ENCODE data around the gene TAMM41.
A peak's percentile ranks its signal among the peaks of the same experiment; 100 is the strongest.
"Not testable (repeated sequence)": the region's sequence is repeated elsewhere in the genome, so short reads cannot be mapped to it uniquely, and the experiment has no call there.

Gene TAMM41, protein sequence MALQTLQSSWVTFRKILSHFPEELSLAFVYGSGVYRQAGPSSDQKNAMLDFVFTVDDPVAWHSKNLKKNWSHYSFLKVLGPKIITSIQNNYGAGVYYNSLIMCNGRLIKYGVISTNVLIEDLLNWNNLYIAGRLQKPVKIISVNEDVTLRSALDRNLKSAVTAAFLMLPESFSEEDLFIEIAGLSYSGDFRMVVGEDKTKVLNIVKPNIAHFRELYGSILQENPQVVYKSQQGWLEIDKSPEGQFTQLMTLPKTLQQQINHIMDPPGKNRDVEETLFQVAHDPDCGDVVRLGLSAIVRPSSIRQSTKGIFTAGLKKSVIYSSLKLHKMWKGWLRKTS

DNA sequence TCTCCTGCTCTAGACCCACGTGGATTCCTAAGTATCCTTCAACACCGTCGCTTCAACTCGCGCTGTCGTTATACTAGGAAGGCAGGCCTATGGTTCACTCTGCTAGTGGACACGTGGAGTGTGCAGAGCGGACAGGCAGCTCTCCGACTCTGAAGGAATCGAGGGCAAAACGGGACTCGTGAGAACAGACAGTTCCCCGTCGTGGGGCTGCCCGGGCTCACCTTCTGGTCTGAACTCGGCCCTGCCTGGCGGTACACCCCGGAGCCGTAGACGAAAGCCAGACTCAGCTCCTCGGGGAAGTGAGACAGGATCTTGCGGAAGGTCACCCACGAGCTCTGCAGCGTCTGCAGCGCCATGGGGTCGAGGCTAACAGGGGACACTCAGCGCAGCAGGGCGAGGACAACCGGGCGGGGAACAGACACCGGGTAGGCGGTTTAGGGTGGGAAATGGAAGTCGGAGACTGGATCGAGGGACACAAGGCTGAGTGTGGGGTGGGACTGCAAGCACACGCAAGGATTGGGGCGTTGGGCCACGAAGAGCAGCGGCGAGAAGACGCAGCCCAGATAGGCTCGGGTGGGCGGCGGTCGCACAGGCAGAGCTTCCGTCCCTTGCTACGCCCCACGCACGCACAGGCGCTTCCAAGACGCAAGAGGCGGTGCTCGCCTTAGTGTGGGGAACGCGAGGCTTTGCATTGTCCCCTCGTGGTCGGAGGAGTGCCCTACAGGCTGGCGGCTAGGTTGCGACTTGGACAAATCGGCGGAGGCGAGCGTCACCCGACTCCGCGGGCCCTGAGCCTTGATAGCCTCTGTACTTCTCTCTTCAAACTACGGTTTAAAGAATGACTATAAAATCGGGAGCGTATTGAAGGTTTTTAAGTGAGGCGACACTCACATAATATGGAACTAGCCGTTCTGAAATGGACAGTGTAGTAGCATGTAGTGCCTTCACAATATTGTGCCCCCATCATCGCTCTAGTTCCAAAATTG is at the start of gene TAMM41:
TSS of gene TAMM41 (minus strand) at position 605 of the 986 bp plus-strand sequence. CDS start at position 356, 249 bp downstream.
- DNase-seq = peak; percentile 9

DNA sequence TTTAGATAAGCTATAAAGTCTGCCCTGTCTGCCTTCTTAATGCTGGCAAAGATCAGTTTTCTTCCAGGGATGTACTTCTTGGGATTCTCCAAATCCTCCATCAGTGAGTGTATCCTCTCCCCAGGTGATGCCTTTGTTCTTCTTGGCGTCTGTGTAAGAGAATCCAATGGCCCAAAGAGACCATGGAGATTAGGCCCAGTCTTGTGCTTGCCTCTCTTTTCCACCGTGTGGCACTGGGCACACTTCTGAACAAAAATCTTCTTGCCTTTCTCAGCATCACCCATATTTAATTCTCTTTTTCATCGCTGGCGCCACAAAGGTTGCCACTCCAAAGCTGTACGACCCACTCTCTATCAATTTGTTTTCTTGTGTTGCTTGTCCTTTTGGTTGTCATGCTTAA is 32.2 kb upstream of the TAMM41 start:
- no peak for DNase-seq

DNA sequence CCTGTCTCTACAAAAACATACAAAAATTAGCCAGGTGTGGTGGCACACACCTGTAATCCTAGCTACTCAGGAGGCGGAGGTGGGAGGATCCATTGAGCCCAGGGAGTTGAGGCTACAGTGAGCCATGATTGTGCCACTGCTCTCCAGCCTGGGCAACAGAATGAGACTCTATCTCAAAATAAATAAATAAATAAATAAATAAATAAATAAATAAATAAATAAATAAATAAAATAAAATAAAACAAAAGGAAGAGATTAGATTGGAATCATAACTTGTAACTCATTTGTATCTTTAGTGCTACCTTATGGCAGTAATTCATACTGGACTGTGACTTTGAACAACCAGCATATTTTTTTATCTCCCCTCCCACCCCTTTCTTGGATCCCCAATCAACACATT is 28.0 kb upstream of the TAMM41 start:
- not testable (repeated sequence) for DNase-seq

DNA sequence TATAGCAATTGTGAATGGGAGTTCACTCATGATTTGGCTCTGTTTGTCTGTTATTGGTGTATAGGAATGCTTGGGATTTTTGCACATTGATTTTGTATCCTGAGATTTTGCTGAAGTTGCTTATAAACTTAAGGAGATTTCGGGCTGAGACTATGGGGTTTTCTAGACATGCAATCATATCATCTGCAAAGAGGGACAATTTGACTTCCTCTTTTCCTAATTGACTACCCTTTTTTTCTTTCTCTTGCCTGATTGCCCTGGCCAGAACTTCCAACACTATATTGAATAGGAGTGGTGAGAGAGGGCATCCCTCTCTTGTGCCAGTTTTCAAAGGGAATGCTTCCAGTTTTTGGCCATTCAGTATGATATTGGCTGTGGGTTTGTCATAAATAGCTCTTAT is 17.1 kb upstream of the TAMM41 start:
- DNase-seq = not testable (repeated sequence)

DNA sequence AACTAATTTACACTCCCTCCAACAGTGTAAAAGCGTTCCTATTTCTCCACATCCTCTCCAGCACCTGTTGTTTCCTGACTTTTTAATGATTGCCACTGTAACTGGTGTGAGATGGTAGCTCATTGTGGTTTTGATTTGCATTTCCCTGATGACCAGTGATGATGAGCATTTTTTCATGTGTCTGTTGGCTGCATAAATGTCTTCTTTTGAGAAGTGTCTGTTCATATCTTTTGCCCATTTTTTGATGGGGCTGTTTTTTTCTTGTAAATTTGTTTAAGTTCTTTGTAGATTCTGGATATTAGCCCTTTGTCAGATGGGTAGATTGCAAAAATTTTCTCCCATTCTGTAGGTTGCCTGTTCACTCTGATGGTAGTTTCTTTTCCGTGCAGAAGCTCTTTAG is 15.9 kb upstream of the TAMM41 start:
- DNase-seq = not testable (repeated sequence)

DNA sequence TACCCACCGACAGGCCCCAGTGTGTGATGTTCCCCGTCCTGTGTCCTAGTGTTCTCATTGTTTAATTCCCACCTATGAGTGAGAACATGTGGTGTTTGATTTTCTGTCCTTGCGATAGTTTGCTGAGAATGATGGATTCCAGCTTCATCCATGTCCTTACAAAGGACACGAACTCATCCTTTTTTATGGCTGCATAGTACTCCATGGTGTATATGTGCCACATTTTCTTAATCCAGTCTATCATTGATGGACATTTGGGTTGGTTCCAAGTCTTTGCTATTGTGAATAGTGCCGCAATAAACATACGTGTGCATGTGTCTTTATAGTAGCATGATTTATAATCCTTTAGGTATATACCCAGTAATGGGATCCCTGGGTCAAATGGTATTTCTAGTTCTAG is 15.5 kb upstream of the TAMM41 start:
- DNase-seq = not testable (repeated sequence)

DNA sequence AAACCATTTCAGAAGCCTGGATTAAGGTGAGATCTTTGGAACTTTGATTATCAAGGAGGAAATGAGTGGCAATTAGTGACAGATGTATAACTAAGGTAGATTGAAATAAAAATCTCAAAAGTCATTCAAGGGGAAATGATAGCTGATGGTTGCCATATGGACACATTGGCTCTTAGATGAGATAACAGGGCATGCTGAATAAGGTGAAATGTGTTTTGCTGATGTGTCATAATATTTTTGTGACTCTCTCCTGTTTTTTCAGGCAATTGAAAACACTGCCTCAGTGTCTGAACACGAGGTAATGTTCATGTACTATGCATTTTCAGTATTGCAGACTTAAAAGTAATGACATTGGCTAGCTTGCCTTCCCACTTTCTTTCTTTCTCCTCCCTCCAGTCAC is 13.5 kb upstream of the TAMM41 start:
- DNase-seq = not testable (repeated sequence)

DNA sequence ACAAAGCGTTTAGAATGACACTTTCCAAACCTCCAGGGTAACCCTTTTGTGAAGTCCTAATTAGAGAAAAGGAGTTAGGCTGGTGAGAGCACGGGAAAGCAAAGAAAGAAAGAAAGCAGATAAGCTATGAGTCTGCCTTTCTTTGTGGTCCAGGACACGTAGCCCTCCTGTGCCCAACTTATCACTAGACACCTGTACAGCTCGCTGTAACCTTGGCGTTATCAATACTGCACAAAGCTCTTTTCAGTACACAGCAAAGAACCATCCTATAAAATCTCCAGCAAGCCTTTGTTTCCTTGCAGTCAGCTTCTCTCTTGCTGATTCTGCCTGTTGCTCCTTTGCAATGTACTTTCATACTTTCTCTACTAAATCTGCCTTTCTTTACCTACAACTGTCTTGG is 6.8 kb upstream of the TAMM41 start:
- DNase-seq = no peak

DNA sequence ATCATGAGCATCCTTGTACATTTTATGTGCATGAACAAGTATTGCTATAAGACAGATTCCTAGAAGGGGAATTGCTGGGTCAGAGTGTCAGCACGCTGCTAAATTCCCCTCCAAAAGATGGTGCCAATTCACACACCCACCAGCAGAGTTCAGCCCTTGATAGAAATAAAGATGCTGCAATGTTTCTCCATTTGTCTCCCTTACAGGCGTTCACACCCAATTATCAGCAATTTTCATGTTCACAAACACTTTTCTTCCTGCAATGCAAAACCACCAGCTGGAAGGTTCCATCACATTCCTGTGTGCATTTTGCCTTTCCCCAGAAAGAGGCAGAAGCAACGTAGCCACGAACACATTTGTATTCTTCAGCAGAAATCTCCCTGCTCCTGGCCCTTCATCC is 3.3 kb upstream of the TAMM41 start:
- DNase-seq = no peak

DNA sequence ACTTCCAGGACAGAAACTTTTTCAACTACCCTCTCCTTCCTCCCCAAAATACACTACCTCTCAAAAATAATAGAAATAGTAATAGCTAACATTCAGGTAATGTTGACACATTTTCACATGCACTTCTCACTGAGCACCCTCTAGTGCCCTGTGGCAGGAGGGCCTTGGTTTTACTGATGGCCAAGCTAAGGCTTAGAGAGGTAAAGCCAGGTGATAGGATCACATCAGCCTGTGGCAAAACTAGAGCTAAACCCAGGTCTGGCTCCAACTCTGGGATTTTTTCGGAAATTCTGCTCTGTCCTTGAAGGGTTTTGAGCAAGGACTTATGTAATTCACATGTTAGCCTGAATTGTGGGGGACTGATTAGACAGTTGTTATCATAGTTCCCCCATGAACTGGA is 922 bp upstream of the TAMM41 start:
- DNase-seq = no peak

DNA sequence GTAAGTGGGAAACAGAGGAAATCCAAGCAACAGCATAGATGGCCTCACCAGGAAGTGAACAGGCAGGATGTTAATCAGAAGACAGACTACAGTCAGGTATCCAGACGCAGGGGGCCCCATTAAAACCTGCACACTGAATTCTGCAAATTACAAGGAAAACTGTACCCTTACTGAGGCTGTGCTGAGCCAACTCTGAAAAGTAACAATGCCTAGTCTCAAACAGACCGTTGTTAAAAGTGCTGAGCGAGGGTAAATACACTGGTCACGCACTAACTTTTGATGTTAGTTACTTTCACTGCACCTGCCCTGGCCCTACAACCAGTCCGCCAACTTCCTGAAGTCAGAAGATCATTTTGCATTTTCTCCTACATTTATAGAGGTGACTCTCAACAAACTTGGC is 1.0 kb downstream of the TAMM41 start:
- DNase-seq = no peak

DNA sequence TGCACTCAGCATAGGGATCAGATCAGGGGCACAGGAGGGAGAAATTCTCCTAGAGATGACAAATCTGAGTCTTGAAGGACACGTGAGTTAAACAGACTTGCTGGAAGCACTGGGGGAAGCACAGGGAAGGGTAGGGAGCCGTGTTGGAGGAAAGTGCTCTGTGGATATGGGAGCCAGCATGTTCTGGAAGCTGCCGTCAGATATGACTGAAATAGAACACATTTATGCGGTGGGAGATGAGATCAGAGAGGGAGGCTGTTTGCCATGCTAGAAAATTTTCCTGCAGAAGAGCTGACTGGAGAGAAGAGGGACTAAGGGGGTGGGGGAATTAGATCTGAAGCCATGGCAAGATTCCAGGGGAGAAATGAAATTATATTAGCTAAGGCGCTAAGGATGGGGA is 1.8 kb downstream of the TAMM41 start:
- DNase-seq = no peak

DNA sequence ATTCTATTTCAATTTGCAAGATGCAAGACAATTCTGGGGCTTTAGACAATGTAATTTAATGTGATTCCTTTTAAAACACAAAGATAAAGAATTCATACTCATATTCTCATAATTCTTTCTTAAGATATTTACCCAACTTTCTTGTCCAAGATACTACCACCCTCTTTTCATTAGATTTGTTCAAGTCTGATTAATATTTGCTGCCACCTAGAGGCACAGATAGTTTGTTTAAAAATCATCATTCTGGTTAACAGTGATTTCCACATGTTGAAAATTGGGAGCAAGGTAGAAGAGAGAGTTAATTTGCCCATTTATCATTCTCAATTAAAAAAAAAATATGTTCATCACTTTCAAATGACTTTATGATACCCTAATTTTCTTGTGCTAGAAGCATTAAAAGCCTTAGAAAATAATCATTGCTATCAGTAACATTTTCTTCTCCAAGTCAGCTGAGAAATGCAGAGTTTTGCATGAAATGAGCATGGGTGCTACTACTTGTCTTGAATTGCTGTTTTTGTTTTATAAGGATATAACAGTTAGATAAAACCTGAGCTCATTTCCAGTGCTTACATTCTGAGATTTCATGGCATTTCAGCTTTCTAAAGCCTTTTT is 11.6 kb downstream of the TAMM41 start:
- no peak for DNase-seq

DNA sequence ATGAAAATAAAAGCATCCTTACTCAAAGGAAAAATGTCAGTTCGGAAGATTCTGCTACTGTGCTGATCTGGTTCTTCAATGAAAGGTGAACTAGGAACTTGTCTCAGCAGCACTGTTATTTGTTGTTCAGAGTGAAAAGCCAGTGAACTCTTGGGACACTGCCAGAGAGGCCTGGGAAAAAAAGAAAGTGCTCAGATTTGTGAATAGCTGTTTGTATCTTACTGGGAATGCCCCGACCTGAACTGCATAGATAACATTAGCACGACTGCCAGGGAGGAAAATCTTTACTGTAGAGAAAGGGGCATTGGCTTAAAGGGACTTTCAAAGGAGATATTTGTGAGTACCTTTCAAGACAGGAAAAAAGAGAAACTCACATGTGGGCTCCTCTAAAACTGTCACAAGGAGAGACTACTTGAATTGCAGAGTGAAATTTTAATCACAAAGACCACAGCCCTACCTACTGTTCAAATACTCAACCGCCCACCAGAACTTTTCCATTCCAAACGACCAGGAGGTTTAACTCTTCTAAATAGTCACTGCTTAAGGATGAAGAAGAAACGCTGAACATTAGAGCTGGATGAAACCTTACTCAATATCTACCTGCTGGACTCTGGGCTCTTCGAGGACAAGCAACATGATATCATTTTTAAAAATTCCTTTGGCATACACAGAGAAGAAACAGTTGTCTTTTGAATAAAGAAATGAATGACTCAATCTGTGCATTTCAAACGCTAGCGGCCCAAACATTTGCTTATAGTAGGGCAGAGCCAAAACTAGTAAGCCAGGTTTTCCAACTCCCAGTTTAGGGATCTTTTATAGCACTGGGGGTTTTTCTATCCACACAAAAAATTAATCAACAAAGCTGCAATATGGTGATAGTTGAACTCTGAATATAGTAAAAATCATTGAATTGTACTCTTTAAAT is 13.4 kb downstream of the TAMM41 start:
- DNase-seq = no peak

DNA sequence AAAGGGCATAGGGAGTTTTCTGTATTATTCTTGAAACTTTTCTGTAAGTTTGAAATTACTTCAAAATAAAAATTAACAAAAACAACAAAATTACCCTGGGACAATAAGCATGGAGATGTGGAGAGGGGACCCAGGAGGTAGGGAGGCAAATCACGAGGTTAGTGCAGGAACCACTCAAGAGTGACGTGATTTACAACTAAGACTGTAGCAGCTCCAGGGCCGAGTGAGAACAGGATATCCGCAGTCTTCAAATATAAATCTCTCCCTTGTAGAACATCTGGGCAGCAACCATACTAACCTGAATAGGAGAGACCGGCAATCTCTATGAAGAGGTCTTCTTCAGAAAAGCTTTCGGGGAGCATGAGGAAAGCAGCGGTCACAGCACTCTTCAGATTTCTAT is 17.3 kb downstream of the TAMM41 start:
- no peak for DNase-seq

DNA sequence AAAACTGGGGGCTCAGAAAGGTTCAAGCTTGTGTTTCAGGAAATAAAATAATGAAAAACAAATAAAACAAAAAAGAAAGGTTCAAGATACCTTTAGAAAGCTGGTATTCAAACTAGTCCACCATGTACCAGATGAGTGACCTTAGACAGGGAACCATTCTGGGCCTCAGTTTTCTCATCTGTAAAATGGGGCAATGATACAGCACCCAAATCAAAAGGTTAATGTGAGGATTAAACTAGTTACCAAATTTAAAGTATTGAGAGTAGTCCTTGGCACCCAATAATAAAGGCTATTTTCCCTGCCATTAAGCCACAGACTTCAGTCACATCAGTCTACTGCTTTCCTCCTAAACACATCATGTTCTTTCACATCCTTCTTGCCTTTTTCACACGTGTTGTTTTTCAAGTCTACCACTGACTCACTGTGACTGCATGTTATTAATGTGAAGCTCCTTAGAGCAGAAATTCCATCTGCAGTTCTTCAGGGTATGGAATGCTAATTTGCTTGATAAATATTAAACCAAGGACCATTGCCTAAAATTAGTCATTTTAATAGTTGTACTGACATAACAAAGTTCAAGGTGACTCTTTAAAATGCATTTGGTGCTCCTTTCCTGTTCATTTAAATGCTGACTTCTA is 19.9 kb downstream of the TAMM41 start:
- no peak for DNase-seq

DNA sequence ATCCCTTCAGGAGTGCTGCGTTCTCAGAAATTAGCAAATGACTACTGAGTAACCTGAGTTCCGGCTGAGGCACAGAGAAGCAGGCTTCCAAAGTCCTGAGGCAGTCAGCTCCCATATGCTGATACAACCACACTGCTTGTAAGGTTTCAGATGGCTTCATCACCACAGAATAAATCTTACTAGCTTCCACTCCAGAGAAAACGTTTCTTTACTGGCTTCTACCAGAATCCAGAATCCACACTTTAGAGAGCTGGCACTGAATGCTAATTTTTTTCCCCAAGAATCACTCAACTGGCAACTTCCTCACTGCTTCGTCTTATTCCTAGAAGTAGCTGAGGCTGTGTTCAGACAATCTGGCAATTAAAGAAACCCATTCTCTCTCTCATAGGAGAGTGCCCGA is 21.4 kb downstream of the TAMM41 start:
- DNase-seq = no peak

DNA sequence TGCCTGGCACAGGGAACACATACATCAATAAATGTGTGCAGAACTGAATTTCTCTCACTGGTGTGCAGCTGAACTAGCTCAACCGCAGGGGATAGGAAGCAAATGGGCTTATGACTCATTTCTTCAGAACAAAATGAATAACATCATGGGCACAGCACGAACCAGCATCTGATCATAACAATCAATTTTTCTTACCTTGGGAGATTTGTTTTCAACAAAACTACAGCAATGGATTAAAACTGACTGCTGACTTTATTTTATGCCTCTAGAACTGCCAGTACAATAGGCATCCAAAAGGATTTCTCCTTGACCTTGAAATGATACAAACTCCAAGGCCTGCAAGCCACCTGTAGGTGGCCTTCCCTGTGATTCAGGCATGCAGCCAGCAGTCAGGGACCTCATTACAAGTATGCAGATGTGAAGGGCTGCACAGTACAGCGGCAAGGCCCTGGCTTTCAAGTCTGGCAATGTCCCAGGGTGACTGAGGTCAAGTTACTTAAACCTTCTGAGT is 26.1 kb downstream of the TAMM41 start:
- DNase-seq = no peak

DNA sequence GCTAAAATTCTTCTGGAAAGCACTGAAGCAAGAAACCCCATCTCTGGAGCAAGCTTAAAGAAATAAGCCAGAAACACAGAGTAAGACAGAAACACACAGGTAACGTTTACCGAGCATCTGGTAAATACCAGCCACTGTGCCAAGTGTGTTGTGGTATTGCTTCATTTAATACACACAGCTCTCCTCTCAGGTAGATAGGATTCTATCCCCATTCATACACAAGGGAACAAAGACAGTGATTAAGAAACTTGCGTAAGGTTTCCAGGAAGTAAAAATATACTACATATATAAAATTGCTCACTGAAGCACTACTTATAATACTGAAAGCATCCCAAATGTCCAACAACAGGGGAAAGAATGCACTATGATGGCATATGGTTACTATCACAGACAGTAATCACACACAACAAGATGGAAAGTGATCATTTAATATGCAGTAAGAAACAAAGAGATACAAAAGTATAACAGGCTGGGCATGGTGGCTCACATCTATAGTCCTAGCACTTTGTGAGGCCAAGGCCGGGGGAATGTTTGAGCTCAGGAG is 27.5 kb downstream of the TAMM41 start:
- no peak for DNase-seq

DNA sequence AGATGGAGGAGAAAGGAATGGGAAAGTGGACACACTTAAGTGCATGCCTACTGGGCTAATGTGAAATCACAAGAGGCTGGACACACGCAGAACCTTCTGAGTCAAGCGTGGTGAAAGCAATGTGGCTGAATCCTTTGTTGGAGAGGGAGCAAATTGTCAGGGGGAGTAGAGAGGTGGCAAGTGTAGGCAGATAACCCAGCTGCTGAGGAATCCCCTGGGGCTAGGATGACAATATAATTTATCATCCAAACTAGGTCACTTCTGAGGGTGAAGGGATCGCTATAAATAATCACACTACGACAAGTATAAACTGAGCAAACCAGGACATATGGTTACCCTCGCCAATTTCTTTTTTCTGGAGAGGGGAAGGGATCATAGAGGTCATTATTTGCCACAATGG is 28.7 kb downstream of the TAMM41 start:
- no peak for DNase-seq

DNA sequence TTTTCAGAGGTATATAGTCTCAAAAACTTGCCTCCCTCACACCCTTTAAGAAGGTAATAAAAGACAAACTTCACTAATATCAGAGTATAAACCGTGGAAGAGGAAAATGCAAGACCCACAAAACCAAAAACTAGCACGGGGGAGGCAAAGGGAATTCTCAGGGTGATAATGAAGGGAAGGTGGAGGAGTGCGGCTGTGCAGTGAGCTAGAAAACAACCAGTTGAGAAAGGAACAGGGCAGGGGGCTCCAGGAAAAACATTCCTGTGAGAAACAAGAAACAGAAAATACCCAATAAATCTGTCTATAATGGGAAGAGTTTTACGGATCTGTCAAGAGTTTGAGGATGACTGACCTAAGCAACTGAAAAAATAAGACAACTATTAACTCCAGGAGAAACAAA is 31.6 kb downstream of the TAMM41 start:
- DNase-seq = no peak

Data from NCI-H1436 treated with DMSO at 0.1 percent for 48 hours (cell line).